IPS-NIHi7 (cell line): Measurements from ENCODE around the gene ABHD16B.
A peak's percentile ranks its signal among the peaks of the same experiment; 100 is the strongest.
"Not testable (repeated sequence)": the region's sequence is repeated elsewhere in the genome, so short reads cannot be mapped to it uniquely, and the experiment has no call there.

ENCODE experiments used
- DNase-seq: peaks from one replicate; pipeline ENCODE4 v3.0.0; 2012; ENCODE audit warnings: mixed read lengths; ENCODE audit errors: extremely low spot score

The ABHD16B gene

GRCh38 chr20:63834491-63834880 is 26.8 kb upstream of the ABHD16B start:
- no peak for DNase-seq

- DNase-seq, result peak; percentile 96
Observed at GRCh38 chr20:63835021-63835858, 26.1 kb upstream of the ABHD16B start.

- DNase-seq, result no peak
Observed at GRCh38 chr20:63836458-63837344, 24.6 kb upstream of the ABHD16B start.

GRCh38 chr20:63837479-63837878 is 23.8 kb upstream of the ABHD16B start:
- no peak for DNase-seq

- no peak for DNase-seq
Observed at GRCh38 chr20:63839620-63840019, 21.7 kb upstream of the ABHD16B start.

- no peak for DNase-seq
Observed at GRCh38 chr20:63840405-63840828, 20.9 kb upstream of the ABHD16B start.

- DNase-seq, result no peak
Observed at GRCh38 chr20:63842258-63842657, 19.0 kb upstream of the ABHD16B start.

- DNase-seq, result no peak
Observed at GRCh38 chr20:63843222-63843621, 18.1 kb upstream of the ABHD16B start.

- DNase-seq, result no peak
Observed at GRCh38 chr20:63843778-63844177, 17.5 kb upstream of the ABHD16B start.

- DNase-seq, result no peak
Observed at GRCh38 chr20:63844511-63844991, 16.7 kb upstream of the ABHD16B start.

GRCh38 chr20:63846128-63846771 is 15.0 kb upstream of the ABHD16B start:
- peak; percentile 79 for DNase-seq

- DNase-seq, result no peak
Observed at GRCh38 chr20:63846888-63847236, 14.4 kb upstream of the ABHD16B start.

GRCh38 chr20:63847237-63848002 is 13.9 kb upstream of the ABHD16B start:
- peak; percentile 64 for DNase-seq

- DNase-seq, result no peak
Observed at GRCh38 chr20:63848003-63848911, 13.0 kb upstream of the ABHD16B start.

- DNase-seq, result no peak
Observed at GRCh38 chr20:63850689-63851547, 10.4 kb upstream of the ABHD16B start.

GRCh38 chr20:63851548-63851943 is 9.8 kb upstream of the ABHD16B start:
- DNase-seq, result not testable (repeated sequence)

GRCh38 chr20:63853733-63854068 is 7.6 kb upstream of the ABHD16B start:
- DNase-seq, result not testable (repeated sequence)

- peak; percentile 37 for DNase-seq
Observed at GRCh38 chr20:63854069-63854765, 7.1 kb upstream of the ABHD16B start.
